A549 treated with Mapracorat at 1 μM for 4 hours (cell line): ENCODE results near the gene TLR2. TPM values are rescaled to one million over a fixed set of nuclear protein-coding genes. Genes with fewer than 3 reads are reported as not detected.

Experiments
- total RNA-seq: library from RNA; stranded (reverse); fragments of 200-300 nt; extraction: Qiagen RNA extraction; gene quantifications from 5 replicates; pipeline ENCODE4 v1.2.3, GENCODE V29; 2022

The TLR2 gene, protein sequence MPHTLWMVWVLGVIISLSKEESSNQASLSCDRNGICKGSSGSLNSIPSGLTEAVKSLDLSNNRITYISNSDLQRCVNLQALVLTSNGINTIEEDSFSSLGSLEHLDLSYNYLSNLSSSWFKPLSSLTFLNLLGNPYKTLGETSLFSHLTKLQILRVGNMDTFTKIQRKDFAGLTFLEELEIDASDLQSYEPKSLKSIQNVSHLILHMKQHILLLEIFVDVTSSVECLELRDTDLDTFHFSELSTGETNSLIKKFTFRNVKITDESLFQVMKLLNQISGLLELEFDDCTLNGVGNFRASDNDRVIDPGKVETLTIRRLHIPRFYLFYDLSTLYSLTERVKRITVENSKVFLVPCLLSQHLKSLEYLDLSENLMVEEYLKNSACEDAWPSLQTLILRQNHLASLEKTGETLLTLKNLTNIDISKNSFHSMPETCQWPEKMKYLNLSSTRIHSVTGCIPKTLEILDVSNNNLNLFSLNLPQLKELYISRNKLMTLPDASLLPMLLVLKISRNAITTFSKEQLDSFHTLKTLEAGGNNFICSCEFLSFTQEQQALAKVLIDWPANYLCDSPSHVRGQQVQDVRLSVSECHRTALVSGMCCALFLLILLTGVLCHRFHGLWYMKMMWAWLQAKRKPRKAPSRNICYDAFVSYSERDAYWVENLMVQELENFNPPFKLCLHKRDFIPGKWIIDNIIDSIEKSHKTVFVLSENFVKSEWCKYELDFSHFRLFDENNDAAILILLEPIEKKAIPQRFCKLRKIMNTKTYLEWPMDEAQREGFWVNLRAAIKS
- total RNA-seq = 0.29 to 0.79 TPM (median 0.51 TPM) in 5 replicates

DNA sequence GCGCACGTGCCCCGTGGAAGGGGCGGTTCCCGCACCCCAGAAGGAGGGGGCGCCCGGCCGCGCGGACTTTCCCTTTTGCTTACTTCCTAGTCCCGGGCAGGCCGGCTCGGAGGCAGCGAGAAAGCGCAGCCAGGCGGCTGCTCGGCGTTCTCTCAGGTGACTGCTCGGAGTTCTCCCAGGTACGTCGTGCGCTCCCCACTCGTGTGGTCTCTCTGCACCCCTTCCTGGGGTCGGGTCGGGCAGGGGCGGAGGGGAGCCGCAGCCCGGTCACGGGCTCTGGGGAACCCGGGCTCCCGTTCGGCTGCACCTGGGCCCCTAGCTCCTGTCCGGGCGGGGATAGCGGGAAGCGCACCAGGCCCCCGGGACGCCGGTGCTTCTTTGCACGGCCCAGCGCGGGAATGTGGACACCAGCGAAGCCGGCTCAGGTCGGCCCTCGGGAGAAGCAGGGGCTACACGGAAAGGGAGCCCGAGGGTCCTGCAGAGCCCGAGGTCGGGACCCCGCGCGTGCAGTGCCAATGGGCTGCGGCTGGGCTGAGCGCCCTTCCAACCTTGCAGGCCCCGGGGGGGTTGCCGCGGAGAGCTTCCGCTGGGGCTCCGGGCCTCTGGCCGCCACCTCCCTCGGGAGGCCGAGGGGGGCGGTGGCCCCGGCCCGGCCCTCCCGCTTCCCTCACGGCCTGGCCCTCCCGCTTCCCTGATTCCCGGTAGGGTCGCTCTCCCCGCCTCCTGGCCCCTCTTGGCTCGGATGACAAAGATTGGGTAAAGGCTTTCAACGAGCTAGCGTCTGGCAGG lies at the start of gene TLR2:
Gene TLR2, plus strand, starts transcription at position 99 of the 789 bp plus-strand sequence. CDS start 18,628 bp downstream, outside the sequence.

Other genes with a start within 250 kb of the TLR2 start
- gene TMEM131L, start 217.9 kb upstream of the TLR2 start, total RNA-seq = 5.5 to 6.5 TPM (median 6.3 TPM) in 5 replicates
- gene RNF175, start 75.7 kb downstream of the TLR2 start, total RNA-seq = not detected in 5 replicates
- gene SFRP2, start 104.8 kb downstream of the TLR2 start, total RNA-seq = not detected in 5 replicates